HepG2 (cell line): ENCODE measurements around the gene PIK3C3. TPM values are rescaled to one million over a fixed set of nuclear protein-coding genes. Genes with fewer than 3 reads are reported as not detected.

Experiments
- AHDC1 ChIP-seq: sonication (generic); formaldehyde crosslinking; IDR thresholded peaks from 2 replicates; pipeline ENCODE4 v1.5.1; 2020; ENCODE audit warnings: mild to moderate bottlenecking, missing genetic modification reagents, borderline replicate concordance
- KAT2B ChIP-seq: fragments of 150-350 bp; IDR thresholded peaks from 2 replicates; pipeline ENCODE4 v1.6.1; 2014; ENCODE audit warnings: low read depth, low read length, borderline replicate concordance
- MAF1 ChIP-seq: sonication (generic); formaldehyde crosslinking; IDR thresholded peaks from 2 replicates; pipeline ENCODE4 v1.5.0; 2020; ENCODE audit warnings: missing genetic modification reagents, borderline replicate concordance
- MYPOP ChIP-seq: sonication (generic); formaldehyde crosslinking; IDR thresholded peaks from 2 replicates; pipeline ENCODE4 v1.8.1; 2023; ENCODE audit warnings: mild to moderate bottlenecking, moderate library complexity, missing genetic modification reagents
- TCF7 ChIP-seq: sonication (generic); IDR thresholded peaks from 2 replicates; pipeline ENCODE4 v1.6.1; 2016; ENCODE audit warnings: antibody characterized with exemption, low read depth
- YEATS4 ChIP-seq: sonication (generic); formaldehyde crosslinking; IDR thresholded peaks from 2 replicates; pipeline ENCODE4 v1.4.0; 2020; ENCODE audit warnings: missing genetic modification reagents, borderline replicate concordance
- ZBTB8A ChIP-seq: sonication (generic); formaldehyde crosslinking; IDR thresholded peaks from 2 replicates; pipeline ENCODE4 v1.4.0; 2020; ENCODE audit warnings: mild to moderate bottlenecking, low read depth, missing genetic modification reagents, borderline replicate concordance
- ZNF101 ChIP-seq: sonication (generic); formaldehyde crosslinking; IDR thresholded peaks from 2 replicates; pipeline ENCODE4 v1.4.0; 2020; ENCODE audit warnings: mild to moderate bottlenecking, low read depth, missing genetic modification reagents, borderline replicate concordance
- ZNF746 ChIP-seq: sonication (generic); formaldehyde crosslinking; IDR thresholded peaks from 2 replicates; pipeline ENCODE4 v1.8.0; 2022; ENCODE audit warnings: mild to moderate bottlenecking, missing genetic modification reagents
- ZNF841 ChIP-seq: sonication (generic); formaldehyde crosslinking; IDR thresholded peaks from 2 replicates; pipeline ENCODE4 v1.8.1; 2023; ENCODE audit warnings: missing genetic modification reagents, borderline replicate concordance
- ZNF879 ChIP-seq: sonication (generic); formaldehyde crosslinking; IDR thresholded peaks from 2 replicates; pipeline ENCODE4 v1.8.1; 2023; ENCODE audit warnings: missing genetic modification reagents
- polyA plus RNA-seq, 8 experiments: library from polyadenylated mRNA; depleted of rRNA in 3 of 8; stranded (reverse) in 7 of 8; unstranded in 1 of 8; fragments of >200 nt; fragmentation: Illumina TruSeq in 4 of 8; extraction: Trizol in 4 of 8; gene quantifications; 2 replicates each; pipeline versions ENCODE4 v1.2.1 to v1.2.3, GENCODE V29; 2011 to 2016; ENCODE audit warnings: low read depth in 4 of 8, missing spikeins in 1 of 8, mixed read lengths in 1 of 8; ENCODE audit not compliant: insufficient read depth in 1 of 8
- total RNA-seq, 5 experiments: library from RNA; depleted of rRNA; stranded (reverse); fragments of >200 nt; fragmentation: Illumina TruSeq; extraction: Trizol; gene quantifications; 2 replicates each; pipeline ENCODE4 v1.2.3, GENCODE V29; 2016; ENCODE audit warnings: low read depth in 1 of 5
- TF ChIP-seq, protein P1 (sequence below): sonication (generic); formaldehyde crosslinking; IDR thresholded peaks from 2 replicates; pipeline ENCODE4 v1.5.0; 2020; ENCODE audit warnings: mild to moderate bottlenecking, missing genetic modification reagents
- TF ChIP-seq, protein P2 (sequence below): sonication (generic); formaldehyde crosslinking; IDR thresholded peaks from 2 replicates; pipeline ENCODE4 v1.4.0; 2020; ENCODE audit warnings: mild to moderate bottlenecking, missing genetic modification reagents
- TF ChIP-seq, protein P3 (sequence below): sonication (generic); formaldehyde crosslinking; IDR thresholded peaks from 2 replicates; pipeline ENCODE4 v1.5.1; 2020; ENCODE audit warnings: mild to moderate bottlenecking, missing genetic modification reagents, moderate library complexity

PIK3C3 gene
- total and polyA plus RNA-seq, 2 of the 13 experiments (the other 11 are each of a cell fraction or from before 2014, with no cell fraction given) = 42.8 to 46.4 TPM

- no peak for TF ChIP-seq AHDC1
- TF ChIP-seq ZNF746 (CRISPR knock-in tag) = no peak
- no peak for TF ChIP-seq KAT2B
- TF ChIP-seq ZBTB8A (CRISPR knock-in tag) = no peak
- TF ChIP-seq MYPOP = no peak
- TF ChIP-seq, protein P1, sequence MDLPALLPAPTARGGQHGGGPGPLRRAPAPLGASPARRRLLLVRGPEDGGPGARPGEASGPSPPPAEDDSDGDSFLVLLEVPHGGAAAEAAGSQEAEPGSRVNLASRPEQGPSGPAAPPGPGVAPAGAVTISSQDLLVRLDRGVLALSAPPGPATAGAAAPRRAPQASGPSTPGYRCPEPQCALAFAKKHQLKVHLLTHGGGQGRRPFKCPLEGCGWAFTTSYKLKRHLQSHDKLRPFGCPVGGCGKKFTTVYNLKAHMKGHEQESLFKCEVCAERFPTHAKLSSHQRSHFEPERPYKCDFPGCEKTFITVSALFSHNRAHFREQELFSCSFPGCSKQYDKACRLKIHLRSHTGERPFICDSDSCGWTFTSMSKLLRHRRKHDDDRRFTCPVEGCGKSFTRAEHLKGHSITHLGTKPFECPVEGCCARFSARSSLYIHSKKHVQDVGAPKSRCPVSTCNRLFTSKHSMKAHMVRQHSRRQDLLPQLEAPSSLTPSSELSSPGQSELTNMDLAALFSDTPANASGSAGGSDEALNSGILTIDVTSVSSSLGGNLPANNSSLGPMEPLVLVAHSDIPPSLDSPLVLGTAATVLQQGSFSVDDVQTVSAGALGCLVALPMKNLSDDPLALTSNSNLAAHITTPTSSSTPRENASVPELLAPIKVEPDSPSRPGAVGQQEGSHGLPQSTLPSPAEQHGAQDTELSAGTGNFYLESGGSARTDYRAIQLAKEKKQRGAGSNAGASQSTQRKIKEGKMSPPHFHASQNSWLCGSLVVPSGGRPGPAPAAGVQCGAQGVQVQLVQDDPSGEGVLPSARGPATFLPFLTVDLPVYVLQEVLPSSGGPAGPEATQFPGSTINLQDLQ (CRISPR knock-in tag) = no peak
- TF ChIP-seq, protein P2, sequence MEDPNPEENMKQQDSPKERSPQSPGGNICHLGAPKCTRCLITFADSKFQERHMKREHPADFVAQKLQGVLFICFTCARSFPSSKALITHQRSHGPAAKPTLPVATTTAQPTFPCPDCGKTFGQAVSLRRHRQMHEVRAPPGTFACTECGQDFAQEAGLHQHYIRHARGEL = no peak
- TF ChIP-seq MAF1 (CRISPR knock-in tag) = no peak
- TF ChIP-seq YEATS4 = peak; percentile 34; the same call in 1 of the 2 replicates
- no peak for TF ChIP-seq ZNF879 (CRISPR knock-in tag)
- no peak for TF ChIP-seq ZNF101 (CRISPR knock-in tag)
- TF ChIP-seq, protein P3, sequence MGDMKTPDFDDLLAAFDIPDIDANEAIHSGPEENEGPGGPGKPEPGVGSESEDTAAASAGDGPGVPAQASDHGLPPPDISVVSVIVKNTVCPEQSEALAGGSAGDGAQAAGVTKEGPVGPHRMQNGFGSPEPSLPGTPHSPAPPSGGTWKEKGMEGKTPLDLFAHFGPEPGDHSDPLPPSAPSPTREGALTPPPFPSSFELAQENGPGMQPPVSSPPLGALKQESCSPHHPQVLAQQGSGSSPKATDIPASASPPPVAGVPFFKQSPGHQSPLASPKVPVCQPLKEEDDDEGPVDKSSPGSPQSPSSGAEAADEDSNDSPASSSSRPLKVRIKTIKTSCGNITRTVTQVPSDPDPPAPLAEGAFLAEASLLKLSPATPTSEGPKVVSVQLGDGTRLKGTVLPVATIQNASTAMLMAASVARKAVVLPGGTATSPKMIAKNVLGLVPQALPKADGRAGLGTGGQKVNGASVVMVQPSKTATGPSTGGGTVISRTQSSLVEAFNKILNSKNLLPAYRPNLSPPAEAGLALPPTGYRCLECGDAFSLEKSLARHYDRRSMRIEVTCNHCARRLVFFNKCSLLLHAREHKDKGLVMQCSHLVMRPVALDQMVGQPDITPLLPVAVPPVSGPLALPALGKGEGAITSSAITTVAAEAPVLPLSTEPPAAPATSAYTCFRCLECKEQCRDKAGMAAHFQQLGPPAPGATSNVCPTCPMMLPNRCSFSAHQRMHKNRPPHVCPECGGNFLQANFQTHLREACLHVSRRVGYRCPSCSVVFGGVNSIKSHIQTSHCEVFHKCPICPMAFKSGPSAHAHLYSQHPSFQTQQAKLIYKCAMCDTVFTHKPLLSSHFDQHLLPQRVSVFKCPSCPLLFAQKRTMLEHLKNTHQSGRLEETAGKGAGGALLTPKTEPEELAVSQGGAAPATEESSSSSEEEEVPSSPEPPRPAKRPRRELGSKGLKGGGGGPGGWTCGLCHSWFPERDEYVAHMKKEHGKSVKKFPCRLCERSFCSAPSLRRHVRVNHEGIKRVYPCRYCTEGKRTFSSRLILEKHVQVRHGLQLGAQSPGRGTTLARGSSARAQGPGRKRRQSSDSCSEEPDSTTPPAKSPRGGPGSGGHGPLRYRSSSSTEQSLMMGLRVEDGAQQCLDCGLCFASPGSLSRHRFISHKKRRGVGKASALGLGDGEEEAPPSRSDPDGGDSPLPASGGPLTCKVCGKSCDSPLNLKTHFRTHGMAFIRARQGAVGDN (CRISPR knock-in tag) = no peak
- TF ChIP-seq ZNF841 = no peak
- peak; percentile 28 for TF ChIP-seq TCF7
These were observed 158.6 kb downstream of the PIK3C3 start (continued) for GRCh38 chr18:42113529-42114191.
